Duodenal mucosa (tissue), 2 donors: ENCODE data around the gene ARL4C.
A peak's percentile ranks its signal among the peaks of the same experiment; 100 is the strongest.

Experiments used
- H3K27ac ChIP-seq: one replicate; pipeline ENCODE4 v1.7.0; 2013; ENCODE audit warnings: low read depth, low read length
- H3K27me3 ChIP-seq, 2 donors: one replicate each; pipeline ENCODE4 v1.7.0; 2013; ENCODE audit warnings: low read length in 2 of 2, control low read depth in 1 of 2; ENCODE audit not compliant: insufficient read depth in 2 of 2, control insufficient read depth in 1 of 2
- H3K36me3 ChIP-seq, 2 donors: one replicate each; pipeline ENCODE4 v1.7.0; 2013; ENCODE audit warnings: low read length in 2 of 2, control low read depth in 1 of 2; ENCODE audit not compliant: insufficient read depth in 2 of 2, control insufficient read depth in 1 of 2
- H3K4me1 ChIP-seq, 2 donors: one replicate each; pipeline ENCODE4 v1.7.0; 2013; ENCODE audit warnings: low read length in 2 of 2, control low read depth in 1 of 2; ENCODE audit not compliant: insufficient read depth in 2 of 2, control insufficient read depth in 1 of 2
- H3K4me3 ChIP-seq, 2 donors: one replicate each; pipeline ENCODE4 v1.7.0; 2013; ENCODE audit warnings: low read length in 2 of 2, low read depth in 1 of 2
- H3K9ac ChIP-seq, 2 donors: one replicate each; pipeline ENCODE4 v1.7.0; 2013; ENCODE audit warnings: low read length in 2 of 2, low read depth in 1 of 2
- H3K9me3 ChIP-seq, 2 donors: one replicate each; pipeline ENCODE4 v1.7.0; 2013; ENCODE audit warnings: low read length in 2 of 2, control low read depth in 1 of 2; ENCODE audit not compliant: control insufficient read depth in 1 of 2

The ARL4C gene

GRCh38 chr2:234491281-234491680 lies 5.6 kb downstream of the ARL4C start:
- no peak overlapping the region for H3K4me3 ChIP-seq
- H3K36me3 ChIP-seq: no peaks in the 10 kb centered on the region
- peaks cover 12 to 17% of the 10 kb centered on the region in 2 donors for H3K27me3 ChIP-seq
- H3K27ac ChIP-seq: no peak overlapping the region
- H3K9ac ChIP-seq: no peak overlapping the region
- peaks cover 8 to 21% of the 10 kb centered on the region in 2 donors for H3K4me1 ChIP-seq
- no peaks in the 10 kb centered on the region for H3K9me3 ChIP-seq

- Histone ChIP-seq H3K36me3 (no peaks in the 10 kb centered on the region), H3K9ac (no peak overlapping the region), H3K4me3 (peak overlapping the region in 1 of 2 donors; percentile 19), H3K27ac (no peak overlapping the region), H3K9me3 (no peaks in the 10 kb centered on the region), H3K27me3 (peaks cover 4 to 9% of the 10 kb centered on the region in 2 donors), H3K4me1 (peaks cover under 1 to 13% of the 10 kb centered on the region in 2 donors)
These were observed 6.4 kb downstream of the ARL4C start for GRCh38 chr2:234490271-234491091.

GRCh38 chr2:234488913-234489451 lies 7.9 kb downstream of the ARL4C start:
- Histone ChIP-seq H3K9ac (no peak overlapping the region), H3K4me3 (peak overlapping the region in 1 of 2 donors; percentile 7), H3K4me1 (peaks cover 0 to 10% of the 10 kb centered on the region in 2 donors), H3K27ac (no peak overlapping the region), H3K27me3 (no peaks in the 10 kb centered on the region), H3K36me3 (no peaks in the 10 kb centered on the region), H3K9me3 (no peaks in the 10 kb centered on the region)

GRCh38 chr2:234488486-234488885 lies 8.4 kb downstream of the ARL4C start:
- H3K9me3 ChIP-seq: no peaks in the 10 kb centered on the region
- no peaks in the 10 kb centered on the region for H3K27me3 ChIP-seq
- H3K4me1 ChIP-seq: peaks cover 0 to 10% of the 10 kb centered on the region in 2 donors
- H3K4me3 ChIP-seq: no peak overlapping the region
- H3K36me3 ChIP-seq: no peaks in the 10 kb centered on the region
- H3K9ac ChIP-seq: no peak overlapping the region
- no peak overlapping the region for H3K27ac ChIP-seq

GRCh38 chr2:234487356-234487755 lies 9.5 kb downstream of the ARL4C start:
- no peak overlapping the region for H3K4me3 ChIP-seq
- no peaks in the 10 kb centered on the region for H3K27me3 ChIP-seq
- no peaks in the 10 kb centered on the region for H3K36me3 ChIP-seq
- H3K9ac ChIP-seq: no peak overlapping the region
- H3K9me3 ChIP-seq: no peaks in the 10 kb centered on the region
- no peak overlapping the region for H3K27ac ChIP-seq
- H3K4me1 ChIP-seq: peaks cover 0 to 10% of the 10 kb centered on the region in 2 donors

- Histone ChIP-seq H3K36me3 (no peaks in the 10 kb centered on the region), H3K9me3 (no peaks in the 10 kb centered on the region), H3K9ac (no peak overlapping the region), H3K4me3 (no peak overlapping the region), H3K4me1 (peaks cover 0 to 9% of the 10 kb centered on the region in 2 donors), H3K27ac (no peak overlapping the region), H3K27me3 (no peaks in the 10 kb centered on the region)
These were observed 13.2 kb downstream of the ARL4C start for GRCh38 chr2:234483568-234484251.

GRCh38 chr2:234481301-234481700 lies 15.6 kb downstream of the ARL4C start:
- Histone ChIP-seq H3K4me1 (no peaks in the 10 kb centered on the region), H3K27me3 (no peaks in the 10 kb centered on the region), H3K9me3 (no peaks in the 10 kb centered on the region), H3K4me3 (no peak overlapping the region), H3K27ac (no peak overlapping the region), H3K9ac (no peak overlapping the region), H3K36me3 (no peaks in the 10 kb centered on the region)

- Histone ChIP-seq H3K27me3 (no peaks in the 10 kb centered on the region), H3K27ac (no peak overlapping the region), H3K9ac (no peak overlapping the region)
These were observed 16.5 kb downstream of the ARL4C start for GRCh38 chr2:234480337-234480736.

GRCh38 chr2:234479465-234479864 lies 17.4 kb downstream of the ARL4C start:
- Histone ChIP-seq H3K27ac (no peak overlapping the region), H3K9ac (no peak overlapping the region), H3K9me3 (no peaks in the 10 kb centered on the region), H3K27me3 (no peaks in the 10 kb centered on the region), H3K4me3 (no peak overlapping the region), H3K36me3 (no peaks in the 10 kb centered on the region), H3K4me1 (no peaks in the 10 kb centered on the region)

More at GRCh38 chr2:234480337-234480736, 16.5 kb downstream of the ARL4C start:
- Histone ChIP-seq H3K36me3 (no peaks in the 10 kb centered on the region), H3K4me1 (no peaks in the 10 kb centered on the region), H3K4me3 (no peak overlapping the region), H3K9me3 (no peaks in the 10 kb centered on the region)
